ENCODE measurements around the gene FHDC1.

Gene FHDC1

GRCh38 chr4:153022241-153022715 is 86.2 kb downstream of the FHDC1 start:
- DNase-seq (ENCODE audit: insufficient read length, low spot score): no peak

DNA sequence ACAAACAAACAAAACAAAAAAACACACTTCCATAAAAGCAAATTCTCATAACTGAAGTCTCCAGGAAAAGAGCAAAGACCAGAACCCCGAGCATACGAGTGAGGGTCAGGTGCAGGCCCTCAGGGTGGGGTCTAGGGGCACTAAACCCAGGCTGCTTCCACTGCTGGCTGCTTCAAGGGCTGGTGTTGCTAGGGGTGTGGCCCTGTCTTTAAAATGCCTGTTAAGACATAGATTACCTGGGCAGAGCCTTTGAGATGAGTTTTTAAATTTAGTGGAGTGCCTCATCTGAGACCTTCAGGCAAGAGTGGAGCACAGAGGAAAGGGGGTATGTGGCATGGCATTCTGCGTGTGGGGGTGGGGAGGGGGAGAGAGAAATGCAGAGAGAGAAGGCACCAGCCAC is 87.0 kb downstream of the FHDC1 start:
- no peak for FAIRE-seq
- TF ChIP-seq CTCF (IDR thresholded peaks at IDR 0.05; ENCODE audit: insufficient read depth, missing control alignments): no peak
- no peak for DNase-seq (ENCODE audit: insufficient read length, low spot score)

More at GRCh38 chr4:153022241-153022715, 86.2 kb downstream of the FHDC1 start:
- no peak for FAIRE-seq
- no peak for TF ChIP-seq CTCF (IDR thresholded peaks at IDR 0.05; ENCODE audit: insufficient read depth, missing control alignments)

- no peak for FAIRE-seq
- no peak for DNase-seq (ENCODE audit: insufficient read length, low spot score)
- no peak for TF ChIP-seq CTCF (IDR thresholded peaks at IDR 0.05; ENCODE audit: insufficient read depth, missing control alignments)
Observed at GRCh38 chr4:153023692-153024394, 87.7 kb downstream of the FHDC1 start.

- no peak for TF ChIP-seq CTCF (IDR thresholded peaks at IDR 0.05; ENCODE audit: insufficient read depth, missing control alignments)
- FAIRE-seq (no peak), DNase-seq (ENCODE audit: insufficient read length, low spot score) (no peak)
Observed at GRCh38 chr4:153024466-153024865, 88.3 kb downstream of the FHDC1 start.

DNA sequence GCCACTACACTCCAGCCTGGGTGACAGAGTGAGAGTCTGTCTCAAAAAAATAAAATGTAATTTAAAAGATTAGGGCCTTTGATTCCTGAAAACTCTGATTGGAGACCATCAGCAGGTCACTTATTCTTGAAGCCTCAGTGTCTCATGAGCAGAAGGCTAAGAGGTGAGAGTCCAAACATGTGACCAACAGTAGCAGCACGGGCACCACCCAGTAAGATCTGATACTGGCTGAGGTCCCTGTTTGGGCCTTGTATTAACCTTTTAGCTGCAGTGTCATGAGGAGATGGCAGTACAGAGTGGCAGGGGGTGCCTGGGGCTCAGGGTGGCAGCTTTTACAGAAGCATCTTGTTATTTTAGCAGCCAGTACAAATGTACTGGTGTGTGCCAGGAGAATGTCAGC is 89.3 kb downstream of the FHDC1 start:
- no peak for DNase-seq (ENCODE audit: insufficient read length, low spot score)
- TF ChIP-seq CTCF (IDR thresholded peaks at IDR 0.05; ENCODE audit: insufficient read depth, missing control alignments): no peak
- FAIRE-seq: no peak

DNA sequence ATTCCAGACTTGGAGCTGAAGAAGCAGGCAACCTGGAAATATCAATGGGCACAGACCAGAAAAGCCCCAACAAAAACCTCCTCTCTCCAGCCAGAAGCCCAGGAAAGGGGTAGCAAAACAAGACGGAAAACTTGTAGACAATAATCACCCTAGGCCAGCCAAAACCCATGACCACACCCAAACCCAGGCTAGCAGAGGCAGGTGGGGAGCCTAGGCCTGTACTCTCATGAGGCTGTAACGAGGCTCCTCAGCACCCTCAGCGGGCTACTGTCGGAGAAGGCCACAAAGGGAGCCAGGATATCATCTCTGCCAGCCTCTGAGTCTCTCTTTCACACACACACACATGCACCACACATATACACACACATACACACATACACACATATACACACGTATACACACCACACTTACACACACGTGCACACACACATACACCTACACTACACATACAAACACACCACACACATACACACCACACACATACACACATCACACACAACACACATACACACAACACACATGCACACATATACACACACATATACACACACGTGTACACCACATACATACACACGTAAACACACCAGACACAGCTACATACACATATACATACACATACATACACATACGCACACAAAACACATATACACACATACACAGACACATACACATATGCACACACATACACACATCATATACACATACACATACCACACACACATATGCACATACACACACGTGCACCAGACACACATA is 90.6 kb downstream of the FHDC1 start:
- no peak for FAIRE-seq
- DNase-seq (ENCODE audit: insufficient read length, low spot score): no peak
- no peak for TF ChIP-seq CTCF (IDR thresholded peaks at IDR 0.05; ENCODE audit: insufficient read depth, missing control alignments)

GRCh38 chr4:153027866-153028265 is 91.7 kb downstream of the FHDC1 start:
- TF ChIP-seq CTCF (IDR thresholded peaks at IDR 0.05; ENCODE audit: insufficient read depth, missing control alignments): no peak
- FAIRE-seq: no peak
- no peak for DNase-seq (ENCODE audit: insufficient read length, low spot score)
